Activated CD8-positive, alpha-beta memory T cell treated with anti-CD3 and anti-CD28 coated beads, Interleukin-2, amount 50 U/mL, for 24 hours (primary cell): Measurements from ENCODE around the gene MTIF3.
"Not testable (repeated sequence)": the region's sequence is repeated elsewhere in the genome, so short reads cannot be mapped to it uniquely, and the experiment has no call there.

Source experiments
- DNase-seq: peaks from one replicate; pipeline ENCODE4 v3.0.0-alpha.2; 2020; ENCODE audit errors: extremely low read depth

MTIF3 gene

DNA sequence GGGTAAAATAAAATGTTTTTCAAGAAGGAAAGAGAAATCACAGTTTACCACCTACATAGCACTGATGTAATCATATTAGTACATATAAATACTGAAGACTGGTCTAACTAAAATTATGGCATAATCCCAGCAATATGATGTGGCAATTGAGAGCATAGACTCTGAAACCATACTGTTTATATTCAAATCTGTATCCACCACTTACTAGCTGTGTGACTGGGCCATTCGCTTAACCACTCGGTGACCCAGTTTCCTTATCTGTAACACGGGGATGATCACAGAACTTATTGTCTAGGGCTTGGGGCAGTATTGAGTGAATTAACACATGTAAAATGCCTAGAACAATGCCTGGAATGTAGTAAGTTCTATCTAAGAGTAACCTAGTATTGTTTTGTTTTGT, 39.0 kb downstream of the MTIF3 start:
- DNase-seq, result no peak

DNA sequence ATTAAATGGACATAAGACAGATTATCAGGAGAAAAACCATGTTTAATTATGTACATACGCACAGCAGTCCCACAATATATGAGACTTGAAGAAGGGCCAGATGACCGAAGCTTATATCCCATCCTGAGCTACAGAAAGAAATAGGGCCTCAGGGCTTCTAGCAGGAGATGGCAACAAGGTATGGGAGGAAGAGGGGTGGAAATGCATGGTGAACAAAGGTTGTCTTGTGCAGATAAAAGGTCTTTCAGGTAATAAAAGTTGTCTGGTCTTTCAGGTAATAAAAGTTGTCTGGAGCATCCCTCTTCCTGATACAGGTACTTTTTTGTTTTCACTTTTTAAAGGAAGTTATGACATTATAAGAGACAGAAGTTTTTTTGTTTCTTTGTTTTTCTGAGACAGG, 41.4 kb downstream of the MTIF3 start:
- no peak for DNase-seq

DNA sequence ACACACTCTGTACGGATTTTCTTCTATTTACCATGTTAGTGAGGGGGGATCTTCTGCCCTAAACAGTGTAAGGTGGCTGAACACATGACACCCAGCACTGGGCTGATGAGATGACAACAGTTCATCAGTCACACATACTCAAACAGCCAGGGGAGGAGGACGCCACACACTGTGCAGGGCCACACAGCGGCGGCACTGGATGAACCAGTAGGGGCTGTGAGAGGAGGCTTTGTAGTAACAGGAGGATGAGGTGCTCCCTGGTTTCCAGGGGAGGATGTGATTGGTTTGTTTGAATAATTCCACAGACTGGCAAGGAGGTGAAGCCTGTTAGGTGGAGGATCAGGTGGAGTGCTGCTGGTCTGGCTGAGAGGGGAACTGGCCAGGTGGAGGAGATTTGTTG, 42.3 kb downstream of the MTIF3 start:
- no peak for DNase-seq

DNA sequence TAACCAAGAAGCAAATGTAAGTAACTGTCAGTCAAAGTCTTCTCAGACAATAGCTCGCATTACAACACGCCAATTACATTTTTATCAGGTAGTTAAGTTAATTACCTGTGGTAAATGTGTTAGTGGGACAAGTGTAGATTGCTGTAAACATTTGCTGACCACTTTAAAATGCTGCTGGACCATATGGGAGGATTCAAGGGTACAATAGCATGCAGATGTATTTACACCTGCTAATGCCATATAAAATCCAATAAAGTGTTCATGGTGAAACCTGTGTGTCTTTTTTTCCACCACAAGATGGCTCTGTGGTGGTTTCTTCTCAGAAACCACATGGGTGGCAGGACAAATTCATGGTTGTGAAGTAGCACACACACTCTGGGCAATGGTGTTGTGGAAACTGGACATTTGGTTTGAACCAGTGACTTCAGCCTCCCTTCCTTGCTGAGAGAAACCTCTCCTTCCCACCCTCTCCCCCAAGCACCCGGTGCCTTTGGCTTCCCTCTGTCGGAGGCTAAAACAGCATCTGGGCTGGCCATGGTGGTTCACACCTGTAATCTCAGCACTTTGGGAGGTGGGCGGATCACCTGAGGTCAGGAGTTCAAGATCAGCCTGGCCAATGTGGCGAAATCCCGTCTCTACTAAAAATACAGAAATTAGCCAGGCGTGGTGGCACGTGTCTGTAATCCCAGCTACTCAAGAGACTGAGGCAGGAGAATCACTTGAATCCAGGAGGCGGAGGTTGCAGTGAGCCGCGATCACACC, 44.0 kb downstream of the MTIF3 start:
- no peak for DNase-seq

DNA sequence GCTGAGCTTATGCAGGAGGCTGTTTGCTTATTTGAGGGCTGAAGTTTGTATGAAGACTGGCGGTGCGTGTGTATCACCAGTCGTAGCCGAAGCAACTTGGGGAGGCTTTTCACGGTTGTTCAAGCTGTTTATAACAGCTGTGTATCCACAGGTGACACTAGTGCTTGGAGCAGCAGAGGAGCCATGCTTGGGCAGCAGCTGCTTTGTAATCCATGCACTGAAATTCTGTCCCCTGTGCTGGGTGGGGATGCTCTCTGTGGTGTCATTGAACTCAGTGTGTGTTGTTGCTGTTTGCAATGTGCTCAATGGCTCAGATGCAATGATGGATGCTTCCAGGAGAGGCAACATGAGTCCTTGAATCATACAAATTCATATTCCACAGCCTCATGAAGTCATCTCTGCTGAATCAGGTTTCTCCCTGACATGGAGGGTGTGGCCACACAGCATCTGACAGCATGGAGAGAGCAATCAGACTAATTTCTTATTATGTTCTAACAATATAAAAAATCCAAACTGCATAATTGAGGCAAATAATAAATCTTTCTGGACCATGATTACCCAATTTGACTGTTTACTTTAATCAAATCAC, 44.7 kb downstream of the MTIF3 start:
- no peak for DNase-seq

DNA sequence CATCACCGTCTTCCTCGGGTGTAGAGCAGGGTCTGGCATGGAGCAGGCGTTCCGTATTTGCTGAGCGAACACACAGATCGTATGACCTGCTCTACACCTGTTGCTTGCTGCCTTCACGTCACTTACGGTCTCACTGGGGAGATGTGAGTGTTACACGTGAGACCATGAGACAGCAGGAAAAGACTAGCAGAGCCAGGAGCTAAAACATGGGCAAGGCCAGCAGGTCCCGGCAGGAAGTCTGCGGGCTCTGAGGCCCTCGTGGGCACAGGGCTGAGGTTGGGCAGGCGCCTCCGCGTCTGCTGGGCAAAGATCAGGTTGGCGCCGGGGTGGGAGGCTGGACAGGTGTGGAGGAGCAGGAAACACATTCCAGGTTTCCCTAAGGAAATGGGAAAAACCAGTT, 45.7 kb downstream of the MTIF3 start:
- DNase-seq, result no peak

DNA sequence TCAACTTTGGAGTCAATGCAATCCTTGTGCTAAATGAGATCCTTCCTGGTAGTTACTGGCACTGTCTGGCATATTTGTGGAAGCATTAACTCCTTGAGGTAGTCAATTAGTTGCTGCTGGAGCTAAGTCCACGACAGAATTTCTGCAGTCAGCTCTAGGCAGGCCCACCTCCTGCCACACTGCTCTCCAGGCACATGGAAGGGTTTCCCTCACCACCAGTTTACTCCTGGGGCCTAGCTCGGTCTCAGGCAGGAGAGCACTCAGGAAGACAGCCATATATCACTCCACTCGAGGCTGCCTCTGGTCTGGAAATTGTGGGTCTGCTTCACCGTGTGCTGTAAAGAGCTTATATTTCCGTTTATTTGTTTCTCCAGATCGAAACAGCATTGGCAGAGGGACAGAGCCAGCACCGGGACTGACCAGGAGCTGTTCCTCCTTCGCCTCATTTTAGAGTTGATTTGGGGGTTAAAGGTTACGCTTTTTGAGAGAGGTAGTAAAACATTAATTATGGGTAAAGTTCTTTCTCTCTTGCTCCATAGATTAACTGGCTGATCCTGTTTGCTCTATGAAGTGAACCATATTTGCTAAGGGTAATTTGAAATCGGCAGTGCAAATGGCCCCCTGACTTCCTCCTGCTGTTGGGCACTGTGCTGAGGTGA, 46.5 kb downstream of the MTIF3 start:
- no peak for DNase-seq

DNA sequence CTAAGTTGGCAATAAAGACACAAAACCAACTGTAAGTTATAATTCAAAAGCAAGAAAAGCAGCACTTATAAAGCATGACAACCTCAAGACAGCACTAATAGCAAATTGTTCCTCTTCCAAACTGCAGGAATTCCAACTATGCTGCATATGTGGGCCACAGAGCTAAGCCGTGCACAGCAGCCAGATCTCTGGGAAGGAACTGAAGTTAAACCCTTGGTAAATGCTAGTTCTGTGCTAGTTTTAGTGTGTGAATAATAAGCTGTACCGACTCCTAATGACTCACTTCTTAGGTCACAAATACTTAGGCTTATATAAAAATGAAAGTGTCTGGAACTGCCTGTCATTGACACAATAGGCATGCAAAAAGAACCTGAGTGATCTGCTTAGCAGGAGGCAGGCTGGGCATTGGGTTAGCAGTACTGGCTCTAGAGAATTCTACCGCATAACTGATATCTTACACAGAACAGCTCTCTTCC, 47.1 kb downstream of the MTIF3 start:
- no peak for DNase-seq

DNA sequence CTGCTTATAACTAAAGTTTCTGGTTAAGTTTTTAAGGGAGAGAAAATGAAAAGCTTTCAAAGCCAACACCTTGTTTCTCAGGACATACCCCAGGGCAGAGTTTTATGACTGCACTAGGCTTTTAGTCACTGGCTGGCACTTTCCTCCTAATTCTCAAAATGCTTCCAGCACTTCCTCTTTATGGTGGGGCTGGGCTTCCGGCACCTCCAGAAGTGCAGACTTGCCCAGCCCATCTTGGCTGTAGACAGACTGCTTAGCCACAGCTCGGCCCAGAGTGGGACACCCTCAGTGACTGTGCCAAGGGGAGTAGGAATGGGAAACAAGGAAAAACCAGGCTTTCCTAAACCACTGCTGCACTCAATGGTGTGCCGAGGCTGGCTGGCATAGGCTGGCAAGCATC, 49.2 kb downstream of the MTIF3 start:
- no peak for DNase-seq

DNA sequence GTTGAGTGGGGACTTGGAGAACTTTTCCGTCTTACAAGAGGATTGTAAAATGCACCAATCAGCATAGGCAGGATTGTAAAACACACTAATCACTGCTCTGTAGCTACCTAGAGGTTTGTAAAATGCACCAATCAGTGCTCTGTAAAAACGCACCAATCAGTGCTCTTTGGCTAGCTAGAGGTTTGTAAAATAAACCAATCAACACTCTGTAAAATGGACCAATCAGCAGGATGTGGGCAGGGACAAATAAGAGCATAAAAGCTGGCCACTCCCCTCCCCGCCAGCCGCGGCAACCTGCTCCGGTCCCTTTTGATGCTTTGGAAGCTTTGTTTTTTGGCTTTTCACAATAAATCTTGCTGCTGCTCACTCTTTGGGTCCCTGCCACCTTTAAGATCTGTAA, 50.0 kb downstream of the MTIF3 start:
- DNase-seq, result not testable (repeated sequence)

DNA sequence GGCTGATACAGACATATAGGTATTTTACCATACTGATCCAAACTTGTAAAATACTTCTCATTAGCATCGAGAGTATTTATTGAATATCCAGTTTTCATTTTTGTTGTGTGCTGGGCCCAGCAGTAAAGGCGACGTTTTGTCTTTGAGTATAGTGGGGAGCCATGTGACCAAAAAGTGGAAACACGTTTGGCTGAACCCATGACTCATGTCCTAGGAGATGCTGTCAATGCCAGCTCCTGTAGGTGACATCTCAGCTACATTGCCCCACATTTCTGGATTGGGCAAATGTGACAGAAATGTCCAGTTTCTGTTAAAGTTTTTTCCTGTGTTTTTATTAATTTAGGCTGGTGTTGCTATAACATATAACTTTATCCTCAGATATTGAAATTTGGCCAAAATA, 52.0 kb downstream of the MTIF3 start:
- no peak for DNase-seq

DNA sequence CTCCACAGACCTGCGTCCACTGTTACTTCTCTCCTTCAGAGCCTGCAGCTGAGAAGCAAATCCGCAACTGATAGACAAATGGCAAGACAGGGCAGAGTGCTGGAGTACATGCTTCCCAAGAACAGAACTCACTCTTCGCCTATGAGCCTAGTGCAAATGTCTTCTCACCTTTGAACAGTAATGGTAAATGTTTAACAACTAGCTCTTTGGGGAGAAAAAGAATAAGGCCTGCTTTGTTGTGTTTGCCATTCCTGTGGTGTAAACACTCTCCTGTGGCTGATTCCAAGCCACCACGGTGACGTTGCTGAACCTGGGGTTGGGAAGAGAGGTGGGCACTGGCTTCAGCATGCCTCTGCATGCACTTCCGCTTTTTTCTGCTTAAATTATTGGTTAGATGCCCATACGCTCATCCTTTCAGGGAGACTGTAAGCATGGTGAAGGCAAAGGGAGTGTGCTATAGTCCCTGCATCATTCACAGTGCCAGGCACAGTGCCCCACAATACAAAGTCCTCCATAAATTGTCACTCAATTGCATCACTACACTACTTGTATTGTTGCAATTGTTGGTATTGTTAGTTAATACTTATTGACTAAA, 54.0 kb downstream of the MTIF3 start:
- no peak for DNase-seq

DNA sequence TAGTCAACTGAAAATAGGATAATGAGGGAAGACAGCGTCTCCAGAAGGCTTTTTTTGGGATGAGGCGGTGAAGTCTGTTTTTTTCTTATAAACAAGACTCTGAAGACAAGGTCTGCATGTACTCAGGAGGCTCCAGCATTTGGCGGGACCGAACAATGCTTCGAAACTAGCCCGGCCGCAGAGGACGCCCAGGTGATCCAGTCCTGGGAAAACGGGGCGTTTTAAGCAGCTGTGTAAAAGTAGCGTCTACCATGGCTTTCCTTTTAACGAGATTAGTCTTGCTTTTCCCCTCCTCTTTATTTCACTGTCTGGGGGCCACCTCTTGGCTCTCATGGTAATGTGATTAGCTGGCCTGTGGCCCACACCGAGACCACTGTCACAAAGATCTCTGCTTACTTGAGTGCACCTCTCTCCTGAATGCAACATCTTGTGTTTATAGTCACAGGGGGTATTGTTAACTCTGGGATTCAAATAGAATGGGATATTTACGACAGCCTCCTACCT, 55.3 kb downstream of the MTIF3 start:
- no peak for DNase-seq

DNA sequence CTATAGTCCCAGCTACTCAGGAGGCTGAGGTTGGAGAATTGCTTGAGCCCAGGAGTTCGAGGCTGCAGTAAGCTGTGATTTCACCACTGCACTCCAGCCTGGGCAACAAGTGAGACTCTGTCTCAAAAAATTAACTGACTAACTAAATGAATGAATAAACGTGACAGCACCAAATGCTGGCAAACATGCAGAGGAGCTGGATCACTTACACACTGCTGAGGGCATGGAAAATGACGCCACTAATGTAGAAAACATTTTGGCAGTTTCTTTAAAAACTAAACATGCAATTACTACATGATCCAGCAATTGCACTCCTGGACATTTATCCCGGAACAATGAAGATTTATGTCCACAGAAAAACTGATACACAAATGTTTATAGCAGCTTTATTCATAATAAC, 57.3 kb downstream of the MTIF3 start:
- DNase-seq, result no peak

DNA sequence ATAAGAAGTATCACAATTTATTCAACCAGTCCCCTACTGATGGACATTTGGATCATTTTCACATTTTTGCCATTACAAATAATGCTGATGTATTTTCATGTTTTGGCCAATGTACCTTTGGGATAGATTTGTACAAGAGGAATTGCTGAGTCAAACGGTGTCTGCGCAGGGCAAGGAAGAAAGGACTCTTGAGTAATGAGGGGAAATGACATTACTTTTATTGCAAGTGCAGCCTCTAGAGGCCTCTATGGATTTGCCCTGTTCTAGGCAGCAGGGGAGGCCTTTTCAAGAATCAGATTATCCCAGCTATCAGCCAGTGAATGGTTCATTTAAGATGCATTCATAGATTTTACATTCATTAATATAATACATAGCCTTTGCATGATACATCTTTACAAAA, 58.9 kb downstream of the MTIF3 start:
- DNase-seq, result no peak

DNA sequence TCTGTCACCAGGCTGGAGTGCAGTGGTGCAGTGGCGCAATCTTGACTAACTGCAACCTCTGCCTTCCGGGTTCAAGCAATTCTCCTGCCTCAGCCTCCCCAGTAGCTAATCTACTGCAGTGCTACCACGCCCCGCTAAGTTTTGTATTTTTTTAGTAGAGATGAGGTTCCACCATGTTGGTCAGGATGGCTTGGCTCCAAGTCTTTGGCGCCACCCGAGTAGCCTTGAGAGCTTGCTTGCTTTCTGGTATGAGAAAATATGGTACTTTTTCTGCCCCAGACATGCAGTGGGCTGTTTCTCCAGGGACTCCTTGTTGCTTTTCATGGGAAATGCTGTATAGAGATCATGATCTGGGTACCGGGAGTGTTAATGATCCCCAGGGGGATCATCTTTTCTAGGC, 60.5 kb downstream of the MTIF3 start:
- no peak for DNase-seq

DNA sequence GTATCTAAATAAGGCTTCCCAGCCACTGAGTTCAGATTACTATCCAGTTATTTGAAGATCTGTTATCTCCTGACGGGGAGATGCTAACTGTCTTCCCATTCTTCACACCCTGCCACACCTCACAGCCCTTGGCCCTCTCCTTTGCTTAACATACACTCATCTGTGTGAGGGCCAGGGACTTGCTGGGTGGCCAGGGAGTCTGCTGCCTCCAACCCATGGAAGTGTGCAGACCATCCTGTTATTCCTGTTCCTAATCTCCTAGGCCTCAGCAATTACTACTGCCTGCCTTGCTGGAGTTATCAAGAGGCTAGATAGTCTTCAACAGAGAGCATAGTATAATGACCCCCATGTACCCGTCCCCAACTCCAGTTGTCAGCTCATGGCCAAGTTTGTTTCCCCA, 62.1 kb downstream of the MTIF3 start:
- no peak for DNase-seq
